Hepatocyte (in vitro differentiated cells): ENCODE measurements around the gene LPP.

Experiments used
- CTCF ChIP-seq: fragments of 200-600 bp; sonication (generic); IDR thresholded peaks from 2 replicates; pipeline ENCODE4 v1.5.1; 2016; ENCODE audit warnings: antibody characterized with exemption, mild to moderate bottlenecking; ENCODE audit not compliant: poor library complexity
- EZH2 ChIP-seq: fragments of 200-600 bp; sonication (generic); IDR thresholded peaks from 2 replicates; pipeline ENCODE4 v1.6.1; 2016; ENCODE audit warnings: antibody characterized with exemption, mild to moderate bottlenecking, borderline replicate concordance
- EZH2phosphoT487 ChIP-seq: fragments of 200-600 bp; sonication (generic); IDR thresholded peaks from one replicate; pipeline ENCODE4 v1.6.1; 2018; ENCODE audit warnings: antibody characterized with exemption, mild to moderate bottlenecking, low read depth, moderate library complexity; ENCODE audit not compliant: unreplicated experiment, severe bottlenecking

- TF ChIP-seq CTCF (no peak), EZH2 (no peak), EZH2phosphoT487 (no peak)
Observed at GRCh38 chr3:188257384-188258026, 103.5 kb downstream of the LPP start.
